ENCODE data around the gene TMEM161A. TPM values are rescaled to one million over a fixed set of nuclear protein-coding genes. Genes with fewer than 3 reads are reported as not detected.
A peak's percentile ranks its signal among the peaks of the same experiment; 100 is the strongest.

Gene TMEM161A
- total RNA-seq, 1 donor from 2014 or later, result 42.3 TPM

GRCh38 chr19:19121371-19121770, 16.9 kb downstream of the TMEM161A start:
- Mint-ChIP-seq H3K9me3 (ENCODE audit: low read depth) (peaks cover 8% of the 10 kb centered on the region), H3K27ac (no peak overlapping the region), H3K4me1 (ENCODE audit: low read depth) (no peaks in the 10 kb centered on the region), H3K27me3 (no peaks in the 10 kb centered on the region), H3K4me3 (ENCODE audit: low read depth) (no peak overlapping the region), H3K36me3 (ENCODE audit: insufficient read depth) (peaks cover 25% of the 10 kb centered on the region)
- no peak for TF ChIP-seq CTCF (IDR thresholded peaks at IDR 0.05; ENCODE audit: unreplicated experiment)
- no peak for DNase-seq (ENCODE audit: low spot score, unreplicated experiment)

- no peaks in the 10 kb centered on the region for H3K4me1 Mint-ChIP-seq (ENCODE audit: low read depth)
- no peak overlapping the region for H3K4me3 Mint-ChIP-seq (ENCODE audit: low read depth)
- no peak for TF ChIP-seq CTCF (IDR thresholded peaks at IDR 0.05; ENCODE audit: unreplicated experiment)
- H3K27me3 Mint-ChIP-seq, result no peaks in the 10 kb centered on the region
- peak; percentile 59 for DNase-seq (ENCODE audit: low spot score, unreplicated experiment)
- H3K27ac Mint-ChIP-seq, result no peak overlapping the region
- H3K36me3 Mint-ChIP-seq (ENCODE audit: insufficient read depth), result peaks cover 26% of the 10 kb centered on the region
- peaks cover 8% of the 10 kb centered on the region for H3K9me3 Mint-ChIP-seq (ENCODE audit: low read depth)
These were observed 17.7 kb downstream of the TMEM161A start for GRCh38 chr19:19120308-19121231.

- H3K36me3 Mint-ChIP-seq (ENCODE audit: insufficient read depth), result peaks cover 27% of the 10 kb centered on the region
- H3K4me3 Mint-ChIP-seq (ENCODE audit: low read depth), result no peak overlapping the region
- H3K9me3 Mint-ChIP-seq (ENCODE audit: low read depth), result peaks cover 8% of the 10 kb centered on the region
- H3K27me3 Mint-ChIP-seq, result no peaks in the 10 kb centered on the region
- TF ChIP-seq CTCF (IDR thresholded peaks at IDR 0.05; ENCODE audit: unreplicated experiment), result no peak
- DNase-seq (ENCODE audit: low spot score, unreplicated experiment), result no peak
- no peaks in the 10 kb centered on the region for H3K4me1 Mint-ChIP-seq (ENCODE audit: low read depth)
- peak overlapping the region; percentile 56 for H3K27ac Mint-ChIP-seq
These were observed 18.7 kb downstream of the TMEM161A start for GRCh38 chr19:19119325-19120237.

- DNase-seq (ENCODE audit: low spot score, unreplicated experiment), result no peak
- Mint-ChIP-seq H3K27me3 (peaks cover 10% of the 10 kb centered on the region), H3K36me3 (ENCODE audit: insufficient read depth) (peaks cover 8% of the 10 kb centered on the region), H3K9me3 (ENCODE audit: low read depth) (no peaks in the 10 kb centered on the region), H3K27ac (no peak overlapping the region), H3K4me3 (ENCODE audit: low read depth) (no peak overlapping the region), H3K4me1 (ENCODE audit: low read depth) (peaks cover 3% of the 10 kb centered on the region)
- TF ChIP-seq CTCF (IDR thresholded peaks at IDR 0.05; ENCODE audit: unreplicated experiment), result peak; percentile 43
These were observed 22.3 kb downstream of the TMEM161A start for GRCh38 chr19:19115954-19116353.

- H3K36me3 Mint-ChIP-seq (ENCODE audit: insufficient read depth), result peaks cover 4% of the 10 kb centered on the region
- no peak for DNase-seq (ENCODE audit: low spot score, unreplicated experiment)
- H3K4me1 Mint-ChIP-seq (ENCODE audit: low read depth), result peaks cover 3% of the 10 kb centered on the region
- TF ChIP-seq CTCF (IDR thresholded peaks at IDR 0.05; ENCODE audit: unreplicated experiment), result no peak
- no peak overlapping the region for H3K4me3 Mint-ChIP-seq (ENCODE audit: low read depth)
- H3K27me3 Mint-ChIP-seq, result peaks cover 15% of the 10 kb centered on the region
- H3K9me3 Mint-ChIP-seq (ENCODE audit: low read depth), result no peaks in the 10 kb centered on the region
- H3K27ac Mint-ChIP-seq, result no peak overlapping the region
These were observed 25.1 kb downstream of the TMEM161A start for GRCh38 chr19:19113040-19113626.

Measured in progenitor cell of endocrine pancreas (in vitro differentiated cells).